ENCODE results near the gene DRGX. TPM values are rescaled to one million over a fixed set of nuclear protein-coding genes. Genes with fewer than 3 reads are reported as not detected.

Gene DRGX
- total and polyA plus RNA-seq, 2 donors (not counting 3 experiments of a cell fraction or from before 2014, with no cell fraction given), result not detected

- FAIRE-seq, result no peak
- dilution Hi-C loops (cut with MboI; ENCODE audit: extremely low pct_ligation_motif_present, low sequenced_read_pairs) (no loop called here), intact Hi-C loops (cut with micrococcal nuclease) (loop anchor here (5.0 kb wide), 1 partner anchor 814 kb away; no protein-coding TSS in a partner anchor)
- Histone ChIP-seq H3K9me1 (replicated peaks; ENCODE audit: control insufficient read depth, extremely low read depth, insufficient read depth, low read length) (no peaks in the 10 kb centered on the region), H4K20me1 (replicated peaks; ENCODE audit: control insufficient read depth, extremely low read depth, insufficient read depth, low read length) (no peaks in the 10 kb centered on the region), H3K27ac (ENCODE audit: insufficient read depth, low read depth, low read length) (no peak overlapping the region), H2AFZ (ENCODE audit: low read depth, low read length) (no peak overlapping the region), H3K9me3 (replicated peaks; ENCODE audit: control insufficient read depth, insufficient read depth, low read length) (no peaks in the 10 kb centered on the region), H3K4me3 (replicated peaks in 1 of 3; ENCODE audit: insufficient read depth in 1 of 3, low read depth in 1 of 3, low read length in 3 of 3) (no peak overlapping the region), H3K4me2 (ENCODE audit: insufficient read depth, low read length) (no peak overlapping the region), H3K27me3 (ENCODE audit: control insufficient read depth in 2 of 2, insufficient read depth in 2 of 2, low read length in 2 of 2) (peaks cover 2 to 10% of the 10 kb centered on the region in 2 experiments), H3K79me2 (ENCODE audit: control insufficient read depth, insufficient read depth, low read length) (no peaks in the 10 kb centered on the region), H3K4me1 (ENCODE audit: control insufficient read depth, extremely low read depth, insufficient read depth, low read length) (no peaks in the 10 kb centered on the region), H3K36me3 (ENCODE audit: control insufficient read depth in 2 of 2, extremely low read depth in 1 of 2, insufficient read depth in 2 of 2, low read length in 2 of 2) (no peaks in the 10 kb centered on the region), H3K9ac (replicated peaks; ENCODE audit: extremely low read depth, insufficient read depth, low read length) (no peak overlapping the region)
- ChIA-PET CTCF (interaction anchor here (0.9 to 4.8 kb wide), 12 partner anchors 7 to 523 kb away, joined by 3 to 109 read pairs (median 7); no protein-coding TSS in a partner anchor), POLR2A (no interaction called here)
- no peak for TF ChIP-seq EZH2 (IDR thresholded peaks at IDR 0.05; ENCODE audit: borderline replicate concordance, low read depth, low read length, severe bottlenecking)
- no peak for TF ChIP-seq MAX (IDR thresholded peaks at IDR 0.05; ENCODE audit: insufficient read depth, insufficient read length)
- TF ChIP-seq CTCF (IDR thresholded peaks at IDR 0.05; ENCODE audit: extremely low read depth in 1 of 2, insufficient read depth in 1 of 2, low read depth in 1 of 2, low read length in 2 of 2), result peak; percentile 34 to 37
- no peak for TF ChIP-seq FOS (IDR thresholded peaks at IDR 0.05; ENCODE audit: borderline replicate concordance, insufficient read depth, low read length)
- BruUV-seq (replicated peaks), result no TSS peak
- no peak for DNase-seq (ENCODE audit: low read depth, low spot score)
Observed at GRCh38 chr10:49408519-49409306, 12.8 kb upstream of the DRGX start.

Measured in endothelial cell of umbilical vein (primary cell).